ENCODE data around the gene GRIA1.

DNA sequence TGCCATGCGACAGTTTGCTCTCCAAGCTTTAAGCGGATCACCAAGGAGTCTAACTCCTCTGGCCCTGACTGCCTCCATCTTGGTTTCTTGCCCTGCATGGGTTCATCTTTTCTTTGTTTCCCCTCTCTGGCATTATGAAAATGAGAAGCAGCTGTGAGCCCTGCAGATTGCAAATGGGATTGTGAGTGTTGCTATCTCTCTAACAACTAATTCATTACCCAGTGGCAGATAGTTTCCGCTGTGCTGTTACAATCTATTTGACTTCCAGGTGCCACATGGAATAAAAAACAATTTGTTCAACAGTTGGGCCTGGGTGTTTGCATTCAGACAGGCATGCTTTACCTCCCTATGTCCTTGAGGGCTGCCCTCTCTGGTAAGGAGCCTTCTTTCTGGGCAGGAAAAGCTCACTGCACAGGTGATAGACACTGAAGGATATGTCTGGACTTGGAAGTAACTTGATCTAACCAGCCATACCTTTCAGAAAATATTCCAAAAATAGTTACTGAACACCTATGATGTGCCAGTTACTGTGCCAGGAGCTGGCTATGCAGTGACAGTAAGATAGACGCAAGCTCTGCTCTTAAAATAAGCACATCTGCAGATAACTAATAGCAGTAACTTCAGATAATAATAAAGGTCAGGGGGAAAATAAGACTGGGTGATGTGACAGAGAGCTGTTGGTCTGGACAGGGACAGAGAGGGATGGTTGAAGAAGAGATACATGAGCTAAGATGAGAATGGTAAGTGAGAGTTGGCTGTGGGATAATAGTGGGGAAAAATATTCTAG lies 40.1 kb downstream of the GRIA1 start:
- TF ChIP-seq, protein P1, sequence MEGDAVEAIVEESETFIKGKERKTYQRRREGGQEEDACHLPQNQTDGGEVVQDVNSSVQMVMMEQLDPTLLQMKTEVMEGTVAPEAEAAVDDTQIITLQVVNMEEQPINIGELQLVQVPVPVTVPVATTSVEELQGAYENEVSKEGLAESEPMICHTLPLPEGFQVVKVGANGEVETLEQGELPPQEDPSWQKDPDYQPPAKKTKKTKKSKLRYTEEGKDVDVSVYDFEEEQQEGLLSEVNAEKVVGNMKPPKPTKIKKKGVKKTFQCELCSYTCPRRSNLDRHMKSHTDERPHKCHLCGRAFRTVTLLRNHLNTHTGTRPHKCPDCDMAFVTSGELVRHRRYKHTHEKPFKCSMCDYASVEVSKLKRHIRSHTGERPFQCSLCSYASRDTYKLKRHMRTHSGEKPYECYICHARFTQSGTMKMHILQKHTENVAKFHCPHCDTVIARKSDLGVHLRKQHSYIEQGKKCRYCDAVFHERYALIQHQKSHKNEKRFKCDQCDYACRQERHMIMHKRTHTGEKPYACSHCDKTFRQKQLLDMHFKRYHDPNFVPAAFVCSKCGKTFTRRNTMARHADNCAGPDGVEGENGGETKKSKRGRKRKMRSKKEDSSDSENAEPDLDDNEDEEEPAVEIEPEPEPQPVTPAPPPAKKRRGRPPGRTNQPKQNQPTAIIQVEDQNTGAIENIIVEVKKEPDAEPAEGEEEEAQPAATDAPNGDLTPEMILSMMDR (IDR thresholded peaks at IDR 0.05): no peak
- no peak for TF ChIP-seq POLR2A (IDR thresholded peaks at IDR 0.05)

Data from breast epithelium (tissue), 3 donors.